D721Med (cell line): ENCODE data around the gene RAB28.

Experiments used
- DNase-seq: peaks from one replicate; pipeline ENCODE4 v3.0.0; 2011; ENCODE audit warnings: low spot score; ENCODE audit not compliant: insufficient read length
- FAIRE-seq: peaks from 2 replicates; lab custom pipeline; 2011; peaks lifted over from hg19 to GRCh38; lab: Jason Lieb, UNC
- CTCF ChIP-seq: IDR thresholded peaks from 2 replicates; pipeline ENCODE4 v1.5.1; 2012; ENCODE audit warnings: mild to moderate bottlenecking, control low read depth; ENCODE audit not compliant: insufficient read depth; ENCODE audit errors: missing control alignments

Gene RAB28

DNA sequence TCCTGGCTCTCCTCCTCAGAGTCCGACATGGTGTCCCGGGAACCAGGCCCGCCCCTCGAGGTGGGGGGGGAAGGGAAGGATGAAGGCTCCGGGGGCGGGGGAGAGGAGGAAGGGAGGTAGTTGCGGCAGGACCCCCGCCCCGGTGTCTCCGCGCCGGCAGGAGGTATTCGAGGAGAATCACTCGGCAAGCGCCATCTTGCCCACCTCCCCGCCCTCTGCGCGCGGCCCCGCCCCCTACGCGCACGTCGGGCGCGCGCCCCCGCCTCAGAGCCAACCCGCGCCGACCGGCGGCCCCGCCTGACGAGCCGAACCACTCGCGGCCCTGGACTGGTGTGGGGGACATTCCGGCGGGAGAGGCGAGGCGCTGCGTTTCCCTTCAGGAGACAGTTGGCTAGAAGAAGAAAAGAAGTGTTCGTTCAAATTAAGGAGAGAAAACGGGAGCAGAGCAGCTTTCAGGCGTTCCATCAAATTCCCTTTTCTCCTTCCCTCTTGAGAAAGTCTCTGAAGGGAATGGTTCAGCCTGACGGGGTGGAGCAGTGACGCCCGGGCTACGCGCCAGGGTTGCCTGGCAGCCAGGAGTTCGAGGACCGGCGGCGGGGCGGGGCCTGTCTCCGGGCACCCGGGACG, at the start of gene RAB28:
Gene RAB28, minus strand, starts transcription at position 219 of the 627 bp plus-strand sequence.
- FAIRE-seq (peak; percentile 16), DNase-seq (peak; percentile 63)
- TF ChIP-seq CTCF = no peak

DNA sequence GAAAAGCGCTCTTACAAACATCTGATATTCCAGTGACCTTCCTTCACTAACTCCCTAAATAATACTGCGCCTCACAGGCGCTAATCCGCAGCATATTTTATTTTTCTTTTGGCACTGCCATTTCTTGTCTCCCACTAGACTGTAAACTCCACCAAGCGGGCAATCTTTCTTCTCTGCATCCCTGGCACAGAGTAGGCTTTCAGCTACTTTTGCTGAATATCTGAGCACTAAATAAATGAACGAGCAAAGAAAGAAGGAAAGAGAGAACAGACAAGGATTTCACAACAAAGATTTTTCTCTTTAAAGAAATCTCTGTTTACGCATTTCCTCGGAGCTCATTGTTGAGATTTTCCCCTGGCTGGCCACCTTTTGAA, 47.5 kb upstream of the RAB28 start:
- DNase-seq (no peak), FAIRE-seq (no peak)
- no peak for TF ChIP-seq CTCF

DNA sequence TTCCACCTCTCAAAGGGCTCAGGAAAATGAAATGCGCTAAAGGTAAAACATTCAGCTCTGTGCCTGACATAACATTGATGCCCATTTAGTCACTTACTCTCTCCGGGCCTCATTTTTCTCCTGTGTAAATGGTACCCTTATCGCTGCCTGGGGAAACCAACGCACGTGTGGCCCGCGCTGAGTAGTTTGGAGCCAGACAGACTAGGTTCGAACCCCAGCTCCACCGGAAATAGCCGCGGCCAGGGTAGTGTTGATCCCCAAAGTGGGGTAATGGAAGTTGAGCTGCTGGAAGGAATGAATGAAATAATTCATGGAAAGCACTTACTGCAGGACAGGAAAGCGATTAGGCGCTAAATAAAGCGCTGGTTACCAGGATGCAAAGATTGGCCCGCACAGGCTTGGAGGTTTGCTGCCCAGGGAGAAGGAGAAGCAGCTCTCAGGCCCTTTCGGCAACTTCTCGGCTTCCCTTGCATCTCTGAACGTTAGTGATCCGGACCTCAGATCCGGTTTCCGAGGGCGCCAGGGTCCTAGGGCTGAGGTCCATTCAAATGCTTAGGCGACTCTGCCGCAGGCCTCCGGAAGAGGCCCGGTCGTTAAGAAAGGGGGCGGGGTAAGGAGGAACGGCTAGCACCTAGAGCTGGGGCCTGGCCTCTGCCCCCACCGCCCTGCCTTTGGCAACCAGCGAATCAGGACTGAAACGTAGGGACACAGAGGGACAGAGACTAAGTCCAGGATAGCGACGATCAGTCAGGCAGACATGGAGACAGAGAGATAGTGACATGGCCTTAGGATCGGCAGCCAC, 46.9 kb upstream of the RAB28 start:
- FAIRE-seq (no peak), DNase-seq (no peak)
- no peak for TF ChIP-seq CTCF

DNA sequence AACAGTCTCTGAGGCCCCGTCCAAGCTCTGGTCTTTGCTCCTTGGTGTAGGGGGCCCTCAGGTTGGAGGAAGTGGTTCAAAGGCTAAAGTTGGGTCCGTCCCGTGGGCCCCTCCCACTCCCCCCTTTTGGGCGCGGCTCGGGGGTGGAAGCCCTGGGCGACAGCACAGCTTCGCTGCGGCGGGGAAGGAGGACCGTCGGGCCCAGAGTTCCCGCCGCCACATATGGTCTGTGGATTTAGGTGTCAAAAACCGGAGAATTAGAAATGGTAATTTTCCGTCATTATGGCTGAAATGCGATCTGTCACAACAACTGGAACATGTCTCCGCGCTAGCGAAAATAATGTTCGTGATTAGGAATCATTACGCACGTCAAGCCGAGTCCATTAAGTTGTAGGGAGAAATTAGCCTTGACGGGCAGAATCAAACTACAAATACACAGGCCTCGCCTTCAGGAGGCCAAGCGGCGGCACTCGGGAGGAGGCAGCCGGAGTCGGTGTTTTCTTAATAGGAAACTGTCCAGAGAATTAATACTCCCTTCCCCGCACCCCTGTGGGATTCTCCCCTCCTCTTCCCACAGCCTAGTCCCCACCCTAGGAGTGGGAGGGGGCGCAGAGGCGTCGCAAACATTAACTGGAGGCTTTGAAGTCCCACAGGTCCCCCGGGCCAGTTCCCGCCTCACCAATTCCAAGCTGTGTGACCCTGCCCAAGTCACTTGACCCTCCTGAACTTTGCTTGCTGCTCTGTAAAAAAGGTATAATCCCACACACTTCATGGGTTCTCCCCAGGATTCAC, 45.2 kb upstream of the RAB28 start:
- FAIRE-seq = no peak
- no peak for DNase-seq

GRCh38 chr4:13528821-13529127, 44.6 kb upstream of the RAB28 start:
- no peak for FAIRE-seq
- TF ChIP-seq CTCF = no peak
- no peak for DNase-seq

More for the DNA sequence above, 45.2 kb upstream of the RAB28 start:
- TF ChIP-seq CTCF = no peak

DNA sequence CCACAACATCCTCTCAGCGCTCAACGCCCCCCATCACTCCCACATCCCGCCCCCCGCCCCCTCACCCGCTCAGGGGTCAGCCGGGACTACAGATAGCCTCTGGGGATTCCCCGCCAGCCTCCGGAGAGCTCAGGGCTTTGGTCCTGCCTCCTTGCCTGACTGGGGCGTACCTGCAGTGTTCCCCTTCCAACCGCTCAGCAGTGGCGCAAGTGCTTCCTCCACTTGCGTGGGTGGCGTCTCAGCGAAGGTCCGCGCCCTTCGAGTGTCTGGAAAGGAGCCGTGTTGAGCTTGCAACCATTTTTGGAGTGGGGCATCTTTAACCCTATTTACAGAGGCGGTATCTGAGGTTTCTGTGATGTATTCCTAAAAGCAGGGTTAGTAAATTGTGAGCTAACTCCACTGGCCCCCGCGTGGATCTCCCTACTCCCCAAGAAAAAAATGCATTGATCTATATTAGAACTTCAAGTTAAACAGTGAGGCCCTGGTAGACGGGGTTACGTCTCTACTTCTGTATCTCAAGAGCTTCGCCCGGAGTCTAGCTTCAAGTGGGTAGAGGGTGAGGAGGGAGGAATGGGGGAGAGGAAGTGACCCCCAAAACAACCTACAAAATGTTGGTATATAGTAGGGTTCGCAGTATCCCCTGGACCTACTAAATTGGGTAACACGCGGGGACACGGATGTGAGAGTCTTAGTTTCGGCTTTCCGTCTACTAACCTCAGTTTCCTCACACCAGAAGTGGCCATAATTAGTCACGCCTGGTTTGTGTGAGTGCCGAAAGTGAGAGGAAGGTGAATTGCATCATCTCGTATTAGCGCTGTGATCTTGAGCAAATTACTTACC, 44.1 kb upstream of the RAB28 start:
- FAIRE-seq = no peak
- TF ChIP-seq CTCF = no peak

More for the DNA sequence above, 44.1 kb upstream of the RAB28 start:
- no peak for DNase-seq
